ENCODE results near the gene UBE2QL1.

DNA sequence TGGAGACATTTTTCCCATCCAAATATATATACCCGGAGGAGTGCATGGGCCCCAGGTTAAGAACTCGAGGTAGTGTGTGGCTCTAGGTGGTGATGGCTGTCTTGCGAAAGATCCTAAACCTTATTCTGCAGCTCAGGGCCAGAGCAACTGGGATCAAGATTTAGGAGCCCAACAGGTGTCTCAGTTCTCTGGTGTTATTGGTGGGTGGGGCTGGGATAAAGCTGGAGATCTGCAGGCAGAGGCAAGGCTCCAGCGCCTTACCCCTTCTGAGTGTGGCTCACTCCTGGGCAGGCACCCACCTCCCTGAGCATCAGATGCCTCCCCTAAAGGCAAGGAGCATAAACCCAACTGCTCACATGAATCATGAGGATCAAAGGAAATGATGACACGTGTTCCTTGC is 11.2 kb downstream of the UBE2QL1 start:
- TF ChIP-seq EZH2phosphoT487 (conservative IDR thresholded peaks at IDR 0.05; ENCODE audit: low read length): no peak
- TF ChIP-seq, protein P1, sequence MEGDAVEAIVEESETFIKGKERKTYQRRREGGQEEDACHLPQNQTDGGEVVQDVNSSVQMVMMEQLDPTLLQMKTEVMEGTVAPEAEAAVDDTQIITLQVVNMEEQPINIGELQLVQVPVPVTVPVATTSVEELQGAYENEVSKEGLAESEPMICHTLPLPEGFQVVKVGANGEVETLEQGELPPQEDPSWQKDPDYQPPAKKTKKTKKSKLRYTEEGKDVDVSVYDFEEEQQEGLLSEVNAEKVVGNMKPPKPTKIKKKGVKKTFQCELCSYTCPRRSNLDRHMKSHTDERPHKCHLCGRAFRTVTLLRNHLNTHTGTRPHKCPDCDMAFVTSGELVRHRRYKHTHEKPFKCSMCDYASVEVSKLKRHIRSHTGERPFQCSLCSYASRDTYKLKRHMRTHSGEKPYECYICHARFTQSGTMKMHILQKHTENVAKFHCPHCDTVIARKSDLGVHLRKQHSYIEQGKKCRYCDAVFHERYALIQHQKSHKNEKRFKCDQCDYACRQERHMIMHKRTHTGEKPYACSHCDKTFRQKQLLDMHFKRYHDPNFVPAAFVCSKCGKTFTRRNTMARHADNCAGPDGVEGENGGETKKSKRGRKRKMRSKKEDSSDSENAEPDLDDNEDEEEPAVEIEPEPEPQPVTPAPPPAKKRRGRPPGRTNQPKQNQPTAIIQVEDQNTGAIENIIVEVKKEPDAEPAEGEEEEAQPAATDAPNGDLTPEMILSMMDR (IDR thresholded peaks at IDR 0.05; ENCODE audit: insufficient read depth, low read length, poor library complexity, severe bottlenecking): no peak

Measured in SU-DHL-6 (cell line).